ENCODE results near the gene CDYL2. TPM values are rescaled to one million over a fixed set of nuclear protein-coding genes. Genes with fewer than 3 reads are reported as not detected.

The CDYL2 gene
- polyA plus RNA-seq, 1 donor = 8.3 TPM

DNA sequence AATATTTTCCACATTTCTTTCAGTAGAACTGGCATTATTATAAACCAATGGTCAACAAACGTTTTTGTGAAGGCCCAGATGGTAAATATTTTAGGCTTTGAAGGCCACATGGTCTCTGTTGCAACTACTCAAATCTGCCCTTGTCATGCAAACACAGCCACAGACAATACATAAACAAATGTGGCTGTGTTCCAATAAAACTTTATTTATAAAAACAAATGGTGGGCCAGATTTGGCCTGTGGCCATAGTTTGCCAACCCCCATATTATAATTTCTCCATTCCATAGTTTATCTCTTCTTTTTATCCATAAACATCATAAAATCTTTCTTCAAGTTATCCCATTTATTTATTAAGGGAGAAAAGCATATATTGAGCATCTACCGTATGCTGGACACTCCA, 98.8 kb downstream of the CDYL2 start:
- no peak for DNase-seq

DNA sequence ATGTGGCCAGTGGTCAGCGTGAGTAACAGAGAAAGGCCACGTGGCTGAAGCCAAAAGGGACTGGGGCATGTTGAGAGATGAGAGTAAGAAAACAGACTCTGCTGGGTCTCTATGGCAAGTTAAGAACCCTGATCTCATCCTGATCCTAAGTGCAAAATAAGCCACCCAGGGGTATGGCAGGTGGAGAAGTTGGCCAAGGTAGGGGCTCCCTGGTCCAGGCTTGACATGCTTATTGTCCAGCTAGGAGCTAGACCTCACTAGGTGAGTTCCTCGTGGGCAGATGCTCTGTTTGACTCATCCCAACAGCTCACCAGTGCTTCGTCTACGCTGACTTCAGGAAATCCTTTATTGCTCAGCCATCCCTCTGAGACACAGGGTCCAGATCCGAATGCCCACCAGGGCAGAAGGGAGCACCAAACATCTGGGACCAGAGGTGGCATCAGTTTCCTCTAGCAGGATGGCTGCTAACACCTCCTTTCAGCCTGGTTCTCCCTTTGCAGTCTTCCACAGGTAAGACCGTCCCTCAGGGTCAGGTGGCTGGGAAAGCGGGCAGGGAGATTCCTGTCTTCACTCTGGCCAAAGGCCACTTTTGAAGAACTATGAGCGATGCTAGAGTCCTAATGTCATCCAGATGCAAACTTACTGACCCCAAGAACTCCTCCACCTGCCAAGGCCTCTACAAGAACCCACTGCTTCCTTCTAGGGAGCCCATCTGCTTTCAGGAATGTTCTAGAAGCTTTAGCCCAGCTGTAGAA, 99.5 kb downstream of the CDYL2 start:
- no peak for DNase-seq

GRCh38 chr16:80703131-80704071, 101.0 kb downstream of the CDYL2 start:
- DNase-seq = no peak

DNA sequence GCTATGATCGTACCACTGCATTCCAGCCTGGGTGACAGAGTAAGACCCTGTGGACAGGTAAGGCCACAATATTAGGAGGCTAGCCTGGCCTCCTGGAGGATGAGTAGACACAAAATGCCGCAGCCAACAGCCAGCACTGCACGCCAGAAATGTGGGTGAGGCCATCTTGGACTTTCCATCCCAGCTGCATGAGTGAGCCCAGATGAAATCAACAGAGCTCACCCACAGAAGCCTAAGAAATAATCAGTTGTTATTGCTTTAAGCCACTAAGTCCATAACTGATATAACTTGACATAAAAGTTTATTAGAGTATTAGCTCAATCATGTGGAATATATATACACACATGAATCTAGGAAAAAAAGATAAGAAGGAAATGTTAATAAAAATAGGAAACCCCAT, 101.7 kb downstream of the CDYL2 start:
- no peak for DNase-seq

GRCh38 chr16:80700558-80700957, 103.8 kb downstream of the CDYL2 start:
- DNase-seq = no peak

- DNase-seq = no peak
Observed at GRCh38 chr16:80695020-80695419, 109.4 kb downstream of the CDYL2 start.

GRCh38 chr16:80693553-80693952, 110.8 kb downstream of the CDYL2 start:
- DNase-seq = no peak

GRCh38 chr16:80692270-80692669, 112.1 kb downstream of the CDYL2 start:
- DNase-seq = no peak

DNA sequence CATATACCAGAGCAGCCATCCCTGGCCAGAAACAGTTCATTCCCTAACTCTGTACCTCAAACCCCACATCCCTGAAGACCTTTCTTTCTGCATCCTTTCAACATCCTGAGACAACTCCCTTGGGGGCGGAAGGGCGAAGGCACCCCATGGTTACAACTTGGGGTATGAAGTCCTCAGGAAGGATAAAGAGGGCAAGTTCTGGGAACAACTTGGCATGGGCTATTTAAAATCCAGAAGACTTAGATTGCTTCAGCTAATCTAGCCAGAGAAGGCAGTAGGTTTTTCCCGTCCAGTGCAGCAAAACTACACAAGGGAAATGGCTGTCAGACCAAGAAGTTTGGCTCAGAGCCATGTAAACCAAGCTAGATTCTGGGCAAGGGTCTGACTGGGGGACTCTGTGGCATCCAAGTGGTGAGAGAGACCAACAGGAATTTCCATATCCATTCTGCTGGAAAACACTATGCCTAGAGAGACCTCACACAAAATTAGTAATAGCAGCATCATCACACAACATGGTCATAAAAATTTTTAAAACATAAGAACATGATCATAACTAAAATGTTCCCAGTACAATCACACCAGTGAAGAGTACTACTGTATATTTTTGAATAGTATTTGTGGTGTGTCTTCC, 113.2 kb downstream of the CDYL2 start:
- no peak for DNase-seq

- no peak for DNase-seq
Observed at GRCh38 chr16:80689487-80689886, 114.9 kb downstream of the CDYL2 start.

DNA sequence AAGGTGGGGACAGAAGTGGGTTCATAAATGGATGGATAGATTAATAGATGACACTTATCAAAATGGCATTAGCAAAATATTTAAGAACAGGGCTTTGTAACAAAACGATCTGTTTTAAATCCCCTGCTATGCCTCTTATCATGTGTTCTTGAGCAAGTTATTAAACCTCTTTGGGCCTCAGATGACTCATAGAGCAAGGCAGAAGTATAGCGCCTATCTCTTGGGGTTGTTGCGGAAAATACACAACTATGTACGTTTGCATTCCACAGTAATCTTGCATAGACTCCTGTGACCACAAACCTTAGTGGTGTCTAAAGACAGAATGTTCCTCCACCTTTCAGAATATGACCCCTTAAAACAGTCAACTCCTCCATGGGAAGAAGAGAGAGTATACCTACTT, 116.8 kb downstream of the CDYL2 start:
- no peak for DNase-seq

DNA sequence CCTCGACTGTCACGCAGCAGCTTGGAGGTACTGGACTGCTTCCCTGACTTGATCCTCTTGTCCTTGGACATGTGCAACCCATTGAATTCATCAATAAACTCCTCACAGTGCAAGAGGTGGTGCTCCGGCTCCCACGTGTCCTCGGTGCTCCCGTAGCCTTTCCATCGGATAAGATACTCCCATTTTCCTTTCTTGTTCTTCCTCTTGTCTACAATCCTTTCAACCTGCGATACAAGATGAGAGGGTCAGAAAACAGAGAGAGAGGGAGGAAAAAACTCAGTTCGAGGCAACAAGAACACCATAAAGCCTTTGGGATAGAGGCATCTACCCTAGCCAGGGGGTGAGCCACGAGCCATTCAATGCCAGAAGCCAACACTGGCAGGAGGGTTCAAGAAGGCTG, 119.5 kb downstream of the CDYL2 start:
- DNase-seq = no peak

- DNase-seq = no peak
Observed at GRCh38 chr16:80684136-80684765, 120.1 kb downstream of the CDYL2 start.

- DNase-seq = no peak
Observed at GRCh38 chr16:80683646-80684045, 120.8 kb downstream of the CDYL2 start.

GRCh38 chr16:80682421-80683070, 121.9 kb downstream of the CDYL2 start:
- DNase-seq = no peak

DNA sequence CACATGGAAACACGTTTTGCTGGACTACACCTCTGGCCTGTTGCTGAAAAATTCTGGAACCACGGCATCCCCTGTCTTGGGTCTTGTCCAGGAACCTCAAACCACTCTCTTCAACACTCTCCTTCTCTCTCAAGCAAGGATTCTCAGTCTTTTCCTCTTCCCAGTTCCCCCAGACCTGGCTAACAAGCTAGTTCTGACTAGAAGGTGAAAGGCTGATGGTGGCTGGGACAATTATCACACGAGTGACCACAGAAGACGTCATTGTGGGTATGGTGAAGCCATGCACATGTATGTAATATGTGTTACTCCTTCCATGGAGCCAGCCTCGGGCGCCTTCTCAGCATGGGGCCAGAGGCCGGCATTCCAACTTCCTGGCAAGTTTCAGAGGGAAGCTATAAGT, 123.0 kb downstream of the CDYL2 start:
- DNase-seq = no peak

DNA sequence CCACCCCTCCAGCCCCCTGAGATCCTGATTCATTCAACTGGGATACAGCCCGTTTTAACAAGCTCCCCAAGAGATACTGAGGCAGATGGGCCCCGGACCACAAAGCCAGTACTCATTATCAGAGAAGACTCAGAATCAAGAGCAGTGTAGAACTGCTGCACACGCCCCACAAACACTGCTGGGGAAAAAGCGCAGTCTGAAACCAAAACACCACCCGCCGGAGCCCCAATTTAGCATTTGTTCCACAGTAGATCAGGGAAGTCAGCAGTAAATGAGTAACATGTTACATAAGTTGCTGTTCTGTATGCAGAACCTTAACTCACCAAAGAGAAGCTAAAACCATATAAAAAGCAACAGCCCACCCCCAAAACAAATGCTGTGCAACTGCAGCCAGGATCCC, 123.6 kb downstream of the CDYL2 start:
- DNase-seq = no peak

- DNase-seq = no peak
Observed at GRCh38 chr16:80680046-80680445, 124.4 kb downstream of the CDYL2 start.

DNA sequence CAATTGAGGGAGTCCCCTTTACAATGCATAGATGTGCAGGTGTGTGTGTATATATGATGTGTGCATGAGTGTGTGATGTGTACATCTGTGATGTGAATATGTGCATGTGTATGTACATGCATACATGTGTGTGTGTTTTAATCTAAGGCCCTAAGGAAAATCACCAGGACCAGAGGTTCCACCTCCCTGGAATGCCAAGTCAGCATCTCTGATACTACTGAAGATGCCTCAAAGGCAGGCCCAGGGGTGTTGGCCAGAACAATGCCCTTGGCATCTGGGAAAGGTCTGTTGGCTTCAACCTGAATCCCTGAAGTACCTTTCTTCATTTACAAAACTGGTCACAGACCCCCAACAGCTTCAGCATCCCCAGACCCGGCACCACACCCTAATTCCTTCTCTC, 129.5 kb downstream of the CDYL2 start:
- no peak for DNase-seq

DNA sequence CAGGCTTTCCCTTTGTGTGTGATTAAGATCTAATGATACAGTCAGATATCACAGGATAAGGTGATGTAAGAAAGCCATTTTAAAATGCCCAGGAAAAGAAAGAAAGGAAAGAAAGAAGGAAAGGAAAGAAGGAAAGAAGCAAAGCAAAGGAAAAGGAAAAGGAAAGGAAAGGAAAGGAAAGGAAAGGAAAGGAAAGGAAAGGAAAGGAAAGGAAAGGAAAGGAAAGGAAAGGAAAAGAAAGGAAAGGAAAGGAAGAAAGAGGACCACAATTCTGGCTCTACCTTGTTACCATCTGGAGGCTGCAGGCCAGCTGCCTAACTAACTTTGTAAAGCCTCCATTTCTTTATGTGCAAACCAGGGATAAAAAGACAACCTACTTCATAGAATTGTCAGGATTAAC, 132.0 kb downstream of the CDYL2 start:
- no peak for DNase-seq

DNA sequence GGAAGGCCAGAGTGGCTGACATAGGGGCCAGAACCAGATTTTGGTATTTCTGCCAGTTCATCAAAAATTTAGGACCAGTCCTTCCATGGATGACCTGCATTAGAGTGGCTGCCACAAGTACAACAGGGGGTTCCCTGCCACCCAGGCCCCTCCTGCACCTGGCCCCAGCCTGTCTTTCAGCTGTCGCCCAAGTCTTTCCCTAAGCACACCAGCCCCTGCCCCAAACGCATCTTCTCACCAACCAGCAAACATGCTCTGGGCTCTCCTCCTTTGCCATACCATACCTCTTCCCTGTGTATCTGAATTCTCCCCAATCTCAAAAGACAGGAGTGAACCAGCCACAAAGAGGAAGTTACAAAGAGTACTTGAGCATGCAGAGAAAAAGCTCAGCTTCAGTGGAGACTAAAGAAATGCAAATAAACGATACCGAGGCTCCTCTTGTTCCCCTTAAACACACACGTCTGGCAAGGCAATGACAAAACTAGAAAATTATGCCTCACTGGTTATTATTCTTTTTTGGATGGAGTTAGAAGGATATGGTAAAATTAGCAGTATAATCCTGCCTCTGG, 133.0 kb downstream of the CDYL2 start:
- DNase-seq = no peak

All from left kidney (tissue), 2 donors.